ENCODE results near the gene ITSN1. TPM values are rescaled to one million over a fixed set of nuclear protein-coding genes. Genes with fewer than 3 reads are reported as not detected.

Gene ITSN1
- total RNA-seq, 1 experiment from 2014 or later: 88.5 TPM

GRCh38 chr21:33654412-33654811 lies 12.1 kb downstream of the ITSN1 start:
- no peak overlapping the region for H3K4me3 ChIP-seq (ENCODE audit: low read depth, low read length)
- peaks cover 79% of the 10 kb centered on the region for H3K4me1 ChIP-seq
- Mint-ChIP-seq H3K9me3 (ENCODE audit: unreplicated experiment) (no peaks in the 10 kb centered on the region), H3K27me3 (ENCODE audit: insufficient read depth, unreplicated experiment) (no peaks in the 10 kb centered on the region), H3K27ac (ENCODE audit: unreplicated experiment) (peak overlapping the region; percentile 91), H3K4me3 (ENCODE audit: unreplicated experiment) (no peak overlapping the region), H3K36me3 (ENCODE audit: insufficient read depth, unreplicated experiment) (peaks cover 31% of the 10 kb centered on the region), H3K4me1 (ENCODE audit: low read depth, unreplicated experiment) (peaks cover 42% of the 10 kb centered on the region)
- no peaks in the 10 kb centered on the region for H3K9me3 ChIP-seq
- ChIA-PET POLR2A (no interaction called here), CTCF (no interaction called here)
- no peak for DNase-seq
- no peak for TF ChIP-seq CTCF (IDR thresholded peaks at IDR 0.05; ENCODE audit: insufficient read depth in 1 of 2, low read depth in 1 of 2, low read length in 1 of 2, severe bottlenecking in 1 of 2, unreplicated experiment in 1 of 2)
- no peaks in the 10 kb centered on the region; the same call in 1 of the 2 replicates for H3K36me3 ChIP-seq (ENCODE audit: control insufficient read depth, insufficient read depth, low read length)
- no TSS peak for BruUV-seq (replicated peaks)
- intact Hi-C loops (cut with micrococcal nuclease; ENCODE audit: unreplicated experiment): loop anchor here (10.0 kb wide), 1 partner anchor 80 kb away; no protein-coding TSS in a partner anchor
- H3K27me3 ChIP-seq (replicated peaks; ENCODE audit: control insufficient read depth, insufficient read depth, low read length): no peaks in the 10 kb centered on the region

GRCh38 chr21:33655588-33656221 lies 13.4 kb downstream of the ITSN1 start:
- H3K9me3 Mint-ChIP-seq (ENCODE audit: unreplicated experiment): no peaks in the 10 kb centered on the region
- peaks cover 35% of the 10 kb centered on the region for H3K36me3 Mint-ChIP-seq (ENCODE audit: insufficient read depth, unreplicated experiment)
- H3K27me3 Mint-ChIP-seq (ENCODE audit: insufficient read depth, unreplicated experiment): no peaks in the 10 kb centered on the region
- no peaks in the 10 kb centered on the region for H3K9me3 ChIP-seq
- peak; percentile 77 to 87 for DNase-seq
- intact Hi-C loops (cut with micrococcal nuclease; ENCODE audit: unreplicated experiment): loop anchor here (2.0 to 10.0 kb wide), 3 partner anchors 13 to 79 kb away; partner anchors contain the start of gene ITSN1
- no peaks in the 10 kb centered on the region for H3K27me3 ChIP-seq (replicated peaks; ENCODE audit: control insufficient read depth, insufficient read depth, low read length)
- BruUV-seq (replicated peaks): TSS peak; percentile 68
- CTCF ChIA-PET: interaction anchor here (0.8 kb wide), 1 partner anchor 39 kb away, joined by 5 read pairs; no protein-coding TSS in a partner anchor
- peaks cover 68% of the 10 kb centered on the region for H3K4me1 ChIP-seq
- no peak for TF ChIP-seq CTCF (IDR thresholded peaks at IDR 0.05; ENCODE audit: insufficient read depth in 1 of 2, low read depth in 1 of 2, low read length in 1 of 2, severe bottlenecking in 1 of 2, unreplicated experiment in 1 of 2)
- POLR2A ChIA-PET: interaction anchor here (0.6 kb wide), 1 partner anchor 27 kb away, joined by 3 read pairs; no protein-coding TSS in a partner anchor
- H3K27ac Mint-ChIP-seq (ENCODE audit: unreplicated experiment): peak overlapping the region; percentile 91
- H3K4me1 Mint-ChIP-seq (ENCODE audit: low read depth, unreplicated experiment): peaks cover 41% of the 10 kb centered on the region
- no peak overlapping the region for H3K4me3 ChIP-seq (ENCODE audit: low read depth, low read length)
- no peaks in the 10 kb centered on the region; the same call in 1 of the 2 replicates for H3K36me3 ChIP-seq (ENCODE audit: control insufficient read depth, insufficient read depth, low read length)
- H3K4me3 Mint-ChIP-seq (ENCODE audit: unreplicated experiment): peak overlapping the region; percentile 61

GRCh38 chr21:33657124-33657820 lies 15.0 kb downstream of the ITSN1 start:
- H3K4me1 Mint-ChIP-seq (ENCODE audit: low read depth, unreplicated experiment): peaks cover 40% of the 10 kb centered on the region
- DNase-seq: no peak
- no peaks in the 10 kb centered on the region for H3K27me3 Mint-ChIP-seq (ENCODE audit: insufficient read depth, unreplicated experiment)
- no peaks in the 10 kb centered on the region; the same call in 1 of the 2 replicates for H3K36me3 ChIP-seq (ENCODE audit: control insufficient read depth, insufficient read depth, low read length)
- intact Hi-C loops (cut with micrococcal nuclease; ENCODE audit: unreplicated experiment): loop anchor here (2.0 to 10.0 kb wide), 3 partner anchors 14 to 78 kb away; partner anchors contain the start of gene ITSN1
- no peak overlapping the region for H3K4me3 ChIP-seq (ENCODE audit: low read depth, low read length)
- H3K9me3 ChIP-seq: no peaks in the 10 kb centered on the region
- peak overlapping the region; percentile 71 for H3K4me3 Mint-ChIP-seq (ENCODE audit: unreplicated experiment)
- ChIA-PET CTCF (no interaction called here), POLR2A (no interaction called here)
- no peak for TF ChIP-seq CTCF (IDR thresholded peaks at IDR 0.05; ENCODE audit: insufficient read depth in 1 of 2, low read depth in 1 of 2, low read length in 1 of 2, severe bottlenecking in 1 of 2, unreplicated experiment in 1 of 2)
- H3K4me1 ChIP-seq: peaks cover 61% of the 10 kb centered on the region
- no peaks in the 10 kb centered on the region for H3K27me3 ChIP-seq (replicated peaks; ENCODE audit: control insufficient read depth, insufficient read depth, low read length)
- no TSS peak for BruUV-seq (replicated peaks)
- no peaks in the 10 kb centered on the region for H3K9me3 Mint-ChIP-seq (ENCODE audit: unreplicated experiment)
- peaks cover 45% of the 10 kb centered on the region for H3K36me3 Mint-ChIP-seq (ENCODE audit: insufficient read depth, unreplicated experiment)
- peak overlapping the region; percentile 96 for H3K27ac Mint-ChIP-seq (ENCODE audit: unreplicated experiment)

Measured in Caco-2 (cell line).